ENCODE results near the gene TKT.

GRCh38 chr3:53259427-53260259, 3.8 kb upstream of the TKT start:
- TF ChIP-seq CTCF (conservative IDR thresholded peaks at IDR 0.05) (no peak), ZFX (IDR thresholded peaks at IDR 0.05) (no peak)
